Measurements from ENCODE around the gene GNA14.
"Not testable (repeated sequence)": the region's sequence is repeated elsewhere in the genome, so short reads cannot be mapped to it uniquely, and the experiment has no call there.

The GNA14 gene

GRCh38 chr9:77440057-77440456, 208.1 kb downstream of the GNA14 start:
- FAIRE-seq, result no peak

- no peak for FAIRE-seq
Observed at GRCh38 chr9:77438653-77439052, 209.5 kb downstream of the GNA14 start.

- no peak for FAIRE-seq
Observed at GRCh38 chr9:77435688-77436087, 212.4 kb downstream of the GNA14 start.

GRCh38 chr9:77435277-77435676, 212.8 kb downstream of the GNA14 start:
- FAIRE-seq, result no peak

- no peak for FAIRE-seq
Observed at GRCh38 chr9:77433675-77434445, 214.3 kb downstream of the GNA14 start.

- no peak for FAIRE-seq
Observed at GRCh38 chr9:77432053-77432452, 216.1 kb downstream of the GNA14 start.

- no peak for FAIRE-seq
Observed at GRCh38 chr9:77429928-77430327, 218.2 kb downstream of the GNA14 start.

- FAIRE-seq, result no peak
Observed at GRCh38 chr9:77427256-77427927, 220.7 kb downstream of the GNA14 start.

- FAIRE-seq, result no peak
Observed at GRCh38 chr9:77426712-77427111, 221.4 kb downstream of the GNA14 start.

GRCh38 chr9:77424993-77425392, 223.1 kb downstream of the GNA14 start:
- FAIRE-seq, result no peak

GRCh38 chr9:77423841-77424240, 224.3 kb downstream of the GNA14 start:
- no peak for FAIRE-seq

- no peak for FAIRE-seq
Observed at GRCh38 chr9:77422969-77423368, 225.2 kb downstream of the GNA14 start.

- FAIRE-seq, result no peak
Observed at GRCh38 chr9:77421506-77422265, 226.4 kb downstream of the GNA14 start.

- FAIRE-seq, result no peak
Observed at GRCh38 chr9:77420641-77421040, 227.5 kb downstream of the GNA14 start.

- no peak for FAIRE-seq
Observed at GRCh38 chr9:77418226-77418625, 229.9 kb downstream of the GNA14 start.

- FAIRE-seq, result no peak
Observed at GRCh38 chr9:77417566-77417965, 230.6 kb downstream of the GNA14 start.

- not testable (repeated sequence) for FAIRE-seq
Observed at GRCh38 chr9:77408521-77408920, 239.6 kb downstream of the GNA14 start.

- no peak for FAIRE-seq
Observed at GRCh38 chr9:77403239-77403638, 244.9 kb downstream of the GNA14 start.

- FAIRE-seq, result no peak
Observed at GRCh38 chr9:77402286-77402685, 245.8 kb downstream of the GNA14 start.

- no peak for FAIRE-seq
Observed at GRCh38 chr9:77399964-77400363, 248.2 kb downstream of the GNA14 start.

- FAIRE-seq, result not testable (repeated sequence)
Observed at GRCh38 chr9:77398581-77398980, 249.5 kb downstream of the GNA14 start.

- no peak for FAIRE-seq
Observed at GRCh38 chr9:77392328-77392727, 255.8 kb downstream of the GNA14 start.

- FAIRE-seq, result no peak
Observed at GRCh38 chr9:77391834-77392233, 256.3 kb downstream of the GNA14 start.

- no peak for FAIRE-seq
Observed at GRCh38 chr9:77386187-77386586, 261.9 kb downstream of the GNA14 start.
